HG03520 (cell line): ENCODE data around the gene PTPRZ1.

Experiments used
- ATAC-seq: cut with Tn5 transposase; IDR thresholded peaks from one replicate; pipeline ENCODE4 v1.9.1; 2021; ENCODE audit warnings: mild to moderate bottlenecking, moderate library complexity; ENCODE audit not compliant: unreplicated experiment

PTPRZ1 gene

GRCh38 chr7:122040147-122040546 is 167.2 kb downstream of the PTPRZ1 start:
- no peak for ATAC-seq

GRCh38 chr7:122046402-122046801 is 173.4 kb downstream of the PTPRZ1 start:
- ATAC-seq, result no peak

GRCh38 chr7:122054393-122054792 is 181.4 kb downstream of the PTPRZ1 start:
- no peak for ATAC-seq

GRCh38 chr7:122055073-122055472 is 182.1 kb downstream of the PTPRZ1 start:
- ATAC-seq, result no peak

GRCh38 chr7:122056977-122057376 is 184.0 kb downstream of the PTPRZ1 start:
- no peak for ATAC-seq

GRCh38 chr7:122059542-122059941 is 186.6 kb downstream of the PTPRZ1 start:
- ATAC-seq, result no peak

- no peak for ATAC-seq
Observed at GRCh38 chr7:122063146-122063545, 190.2 kb downstream of the PTPRZ1 start.

- no peak for ATAC-seq
Observed at GRCh38 chr7:122064971-122065370, 192.0 kb downstream of the PTPRZ1 start.

GRCh38 chr7:122067077-122067476 is 194.1 kb downstream of the PTPRZ1 start:
- ATAC-seq, result no peak

- no peak for ATAC-seq
Observed at GRCh38 chr7:122068046-122068445, 195.1 kb downstream of the PTPRZ1 start.

- no peak for ATAC-seq
Observed at GRCh38 chr7:122068999-122069398, 196.0 kb downstream of the PTPRZ1 start.

GRCh38 chr7:122070062-122070461 is 197.1 kb downstream of the PTPRZ1 start:
- ATAC-seq, result no peak

- ATAC-seq, result no peak
Observed at GRCh38 chr7:122070834-122071233, 197.9 kb downstream of the PTPRZ1 start.

GRCh38 chr7:122072272-122072671 is 199.3 kb downstream of the PTPRZ1 start:
- ATAC-seq, result no peak

- ATAC-seq, result no peak
Observed at GRCh38 chr7:122072924-122073599, 200.1 kb downstream of the PTPRZ1 start.

- ATAC-seq, result no peak
Observed at GRCh38 chr7:122073635-122074034, 200.7 kb downstream of the PTPRZ1 start.

- no peak for ATAC-seq
Observed at GRCh38 chr7:122082160-122082559, 209.2 kb downstream of the PTPRZ1 start.

GRCh38 chr7:122082670-122083069 is 209.7 kb downstream of the PTPRZ1 start:
- no peak for ATAC-seq

GRCh38 chr7:122092964-122093797 is 220.2 kb downstream of the PTPRZ1 start:
- ATAC-seq, result peak; percentile 99

GRCh38 chr7:122094549-122094948 is 221.6 kb downstream of the PTPRZ1 start:
- ATAC-seq, result no peak

- ATAC-seq, result no peak
Observed at GRCh38 chr7:122095642-122096041, 222.7 kb downstream of the PTPRZ1 start.

- no peak for ATAC-seq
Observed at GRCh38 chr7:122100021-122100420, 227.1 kb downstream of the PTPRZ1 start.
